Skeletal muscle satellite cell (primary cell): ENCODE data around the gene EIF2S2. TPM values are rescaled to one million over a fixed set of nuclear protein-coding genes. Genes with fewer than 3 reads are reported as not detected.

ENCODE experiments used
- small RNA-seq: library from RNA; depleted of rRNA; stranded (forward); fragments of <200 nt; gene quantifications from one replicate; pipeline ENCODE3, GENCODE V24; 2012

Gene EIF2S2

Small RNAs within 50 kb of the gene (small RNA-seq; reads per million reads assigned to genes)
- not detected for gene MIR4755
